WTC11 (cell line): ENCODE measurements around the gene PGM2.

Source experiments
- ELF4 ChIP-seq: sonication (generic); formaldehyde crosslinking; IDR thresholded peaks from 2 replicates; pipeline ENCODE4 v1.8.1; 2022; ENCODE audit warnings: low read depth, mild to moderate bottlenecking, moderate library complexity, missing genetic modification reagents
- ETV6 ChIP-seq: sonication (generic); formaldehyde crosslinking; IDR thresholded peaks from 2 replicates; pipeline ENCODE4 v1.8.1; 2022; ENCODE audit warnings: mild to moderate bottlenecking, missing genetic modification reagents
- SP1 ChIP-seq: sonication (generic); formaldehyde crosslinking; conservative IDR thresholded peaks from 2 replicates; pipeline ENCODE4 v1.8.1; 2022; ENCODE audit warnings: missing genetic modification reagents
- TEAD4 ChIP-seq: sonication (generic); formaldehyde crosslinking; IDR thresholded peaks from 2 replicates; pipeline ENCODE4 v1.8.0; 2022; ENCODE audit warnings: mild to moderate bottlenecking, missing genetic modification reagents
- ZBTB21 ChIP-seq: sonication (generic); formaldehyde crosslinking; IDR thresholded peaks from 2 replicates; pipeline ENCODE4 v1.8.1; 2023; ENCODE audit warnings: mild to moderate bottlenecking, missing genetic modification reagents, borderline replicate concordance
- ZNF219 ChIP-seq: sonication (generic); formaldehyde crosslinking; IDR thresholded peaks from 2 replicates; pipeline ENCODE4 v1.8.0; 2023; ENCODE audit warnings: missing genetic modification reagents, mild to moderate bottlenecking, borderline replicate concordance
- ZNF671 ChIP-seq: fragments of 250-450 bp; sonication (Bioruptor Pico); IDR thresholded peaks from 2 replicates; pipeline ENCODE4 v1.8.0; 2021; ENCODE audit warnings: mild to moderate bottlenecking
- TF ChIP-seq, protein P1 (sequence below): sonication (generic); formaldehyde crosslinking; IDR thresholded peaks from 2 replicates; pipeline ENCODE4 v1.8.1; 2023; ENCODE audit warnings: mild to moderate bottlenecking, moderate library complexity, missing genetic modification reagents
- TF ChIP-seq, protein P2 (sequence below): fragments of 200-600 bp; IDR thresholded peaks from 2 replicates; pipeline ENCODE4 v1.8.0; 2022; ENCODE audit warnings: antibody characterized with exemption
- TF ChIP-seq, protein P3 (sequence below): sonication (generic); formaldehyde crosslinking; IDR thresholded peaks from 2 replicates; pipeline ENCODE4 v1.8.1; 2023; ENCODE audit warnings: mild to moderate bottlenecking, missing genetic modification reagents, moderate library complexity
- TF ChIP-seq, protein P4 (sequence below): sonication (generic); formaldehyde crosslinking; IDR thresholded peaks from 2 replicates; pipeline ENCODE4 v1.8.1; 2022; ENCODE audit warnings: mild to moderate bottlenecking, missing genetic modification reagents, moderate library complexity, borderline replicate concordance
- TF ChIP-seq, protein P5 (sequence below): sonication (generic); formaldehyde crosslinking; IDR thresholded peaks from 2 replicates; pipeline ENCODE4 v1.8.0; 2022; ENCODE audit warnings: mild to moderate bottlenecking, missing genetic modification reagents
- TF ChIP-seq, protein P6 (sequence below): fragments of 250-450 bp; sonication (Bioruptor Pico); IDR thresholded peaks from 2 replicates; pipeline ENCODE4 v1.9.0; 2021; ENCODE audit warnings: mild to moderate bottlenecking, borderline replicate concordance
- TF ChIP-seq, protein P7 (sequence below): sonication (generic); formaldehyde crosslinking; IDR thresholded peaks from 2 replicates; pipeline ENCODE4 v1.8.0; 2023; ENCODE audit warnings: missing genetic modification reagents

DNA sequence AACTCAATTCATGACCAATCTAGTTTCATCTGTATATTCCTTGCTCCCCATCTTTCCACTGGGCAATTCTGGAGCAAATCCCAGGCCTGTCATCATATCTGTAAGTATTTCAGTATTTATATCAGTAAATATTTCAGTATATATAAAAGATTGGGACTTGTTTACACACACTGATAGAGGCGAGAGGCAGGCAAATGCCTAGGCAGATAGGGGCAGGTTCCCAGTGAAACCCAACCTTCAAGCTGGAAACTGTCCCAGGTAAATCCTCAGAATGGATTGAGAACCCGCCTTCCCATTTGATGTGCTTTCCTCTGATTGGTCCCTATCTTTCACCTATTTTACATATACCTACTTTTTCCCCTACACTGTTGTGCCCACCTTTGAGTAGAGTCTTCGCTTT is 40.6 kb downstream of the PGM2 start:
- TF ChIP-seq, protein P1, sequence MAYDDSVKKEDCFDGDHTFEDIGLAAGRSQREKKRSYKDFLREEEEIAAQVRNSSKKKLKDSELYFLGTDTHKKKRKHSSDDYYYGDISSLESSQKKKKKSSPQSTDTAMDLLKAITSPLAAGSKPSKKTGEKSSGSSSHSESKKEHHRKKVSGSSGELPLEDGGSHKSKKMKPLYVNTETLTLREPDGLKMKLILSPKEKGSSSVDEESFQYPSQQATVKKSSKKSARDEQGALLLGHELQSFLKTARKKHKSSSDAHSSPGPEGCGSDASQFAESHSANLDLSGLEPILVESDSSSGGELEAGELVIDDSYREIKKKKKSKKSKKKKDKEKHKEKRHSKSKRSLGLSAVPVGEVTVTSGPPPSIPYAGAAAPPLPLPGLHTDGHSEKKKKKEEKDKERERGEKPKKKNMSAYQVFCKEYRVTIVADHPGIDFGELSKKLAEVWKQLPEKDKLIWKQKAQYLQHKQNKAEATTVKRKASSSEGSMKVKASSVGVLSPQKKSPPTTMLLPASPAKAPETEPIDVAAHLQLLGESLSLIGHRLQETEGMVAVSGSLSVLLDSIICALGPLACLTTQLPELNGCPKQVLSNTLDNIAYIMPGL (CRISPR knock-in tag), result no peak
- TF ChIP-seq ELF4 (CRISPR knock-in tag), result no peak
- TF ChIP-seq, protein P2, sequence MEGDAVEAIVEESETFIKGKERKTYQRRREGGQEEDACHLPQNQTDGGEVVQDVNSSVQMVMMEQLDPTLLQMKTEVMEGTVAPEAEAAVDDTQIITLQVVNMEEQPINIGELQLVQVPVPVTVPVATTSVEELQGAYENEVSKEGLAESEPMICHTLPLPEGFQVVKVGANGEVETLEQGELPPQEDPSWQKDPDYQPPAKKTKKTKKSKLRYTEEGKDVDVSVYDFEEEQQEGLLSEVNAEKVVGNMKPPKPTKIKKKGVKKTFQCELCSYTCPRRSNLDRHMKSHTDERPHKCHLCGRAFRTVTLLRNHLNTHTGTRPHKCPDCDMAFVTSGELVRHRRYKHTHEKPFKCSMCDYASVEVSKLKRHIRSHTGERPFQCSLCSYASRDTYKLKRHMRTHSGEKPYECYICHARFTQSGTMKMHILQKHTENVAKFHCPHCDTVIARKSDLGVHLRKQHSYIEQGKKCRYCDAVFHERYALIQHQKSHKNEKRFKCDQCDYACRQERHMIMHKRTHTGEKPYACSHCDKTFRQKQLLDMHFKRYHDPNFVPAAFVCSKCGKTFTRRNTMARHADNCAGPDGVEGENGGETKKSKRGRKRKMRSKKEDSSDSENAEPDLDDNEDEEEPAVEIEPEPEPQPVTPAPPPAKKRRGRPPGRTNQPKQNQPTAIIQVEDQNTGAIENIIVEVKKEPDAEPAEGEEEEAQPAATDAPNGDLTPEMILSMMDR, result no peak
- TF ChIP-seq, protein P3, sequence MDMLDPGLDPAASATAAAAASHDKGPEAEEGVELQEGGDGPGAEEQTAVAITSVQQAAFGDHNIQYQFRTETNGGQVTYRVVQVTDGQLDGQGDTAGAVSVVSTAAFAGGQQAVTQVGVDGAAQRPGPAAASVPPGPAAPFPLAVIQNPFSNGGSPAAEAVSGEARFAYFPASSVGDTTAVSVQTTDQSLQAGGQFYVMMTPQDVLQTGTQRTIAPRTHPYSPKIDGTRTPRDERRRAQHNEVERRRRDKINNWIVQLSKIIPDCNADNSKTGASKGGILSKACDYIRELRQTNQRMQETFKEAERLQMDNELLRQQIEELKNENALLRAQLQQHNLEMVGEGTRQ (CRISPR knock-in tag), result no peak
- no peak for TF ChIP-seq ZNF219
- TF ChIP-seq SP1 (CRISPR knock-in tag), result no peak
- TF ChIP-seq ETV6 (CRISPR knock-in tag), result no peak
- TF ChIP-seq ZNF671 (CRISPR knock-in tag), result no peak
- TF ChIP-seq, protein P4, sequence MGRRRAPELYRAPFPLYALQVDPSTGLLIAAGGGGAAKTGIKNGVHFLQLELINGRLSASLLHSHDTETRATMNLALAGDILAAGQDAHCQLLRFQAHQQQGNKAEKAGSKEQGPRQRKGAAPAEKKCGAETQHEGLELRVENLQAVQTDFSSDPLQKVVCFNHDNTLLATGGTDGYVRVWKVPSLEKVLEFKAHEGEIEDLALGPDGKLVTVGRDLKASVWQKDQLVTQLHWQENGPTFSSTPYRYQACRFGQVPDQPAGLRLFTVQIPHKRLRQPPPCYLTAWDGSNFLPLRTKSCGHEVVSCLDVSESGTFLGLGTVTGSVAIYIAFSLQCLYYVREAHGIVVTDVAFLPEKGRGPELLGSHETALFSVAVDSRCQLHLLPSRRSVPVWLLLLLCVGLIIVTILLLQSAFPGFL (CRISPR knock-in tag), result no peak
- TF ChIP-seq TEAD4 (CRISPR knock-in tag), result no peak
- TF ChIP-seq, protein P5, sequence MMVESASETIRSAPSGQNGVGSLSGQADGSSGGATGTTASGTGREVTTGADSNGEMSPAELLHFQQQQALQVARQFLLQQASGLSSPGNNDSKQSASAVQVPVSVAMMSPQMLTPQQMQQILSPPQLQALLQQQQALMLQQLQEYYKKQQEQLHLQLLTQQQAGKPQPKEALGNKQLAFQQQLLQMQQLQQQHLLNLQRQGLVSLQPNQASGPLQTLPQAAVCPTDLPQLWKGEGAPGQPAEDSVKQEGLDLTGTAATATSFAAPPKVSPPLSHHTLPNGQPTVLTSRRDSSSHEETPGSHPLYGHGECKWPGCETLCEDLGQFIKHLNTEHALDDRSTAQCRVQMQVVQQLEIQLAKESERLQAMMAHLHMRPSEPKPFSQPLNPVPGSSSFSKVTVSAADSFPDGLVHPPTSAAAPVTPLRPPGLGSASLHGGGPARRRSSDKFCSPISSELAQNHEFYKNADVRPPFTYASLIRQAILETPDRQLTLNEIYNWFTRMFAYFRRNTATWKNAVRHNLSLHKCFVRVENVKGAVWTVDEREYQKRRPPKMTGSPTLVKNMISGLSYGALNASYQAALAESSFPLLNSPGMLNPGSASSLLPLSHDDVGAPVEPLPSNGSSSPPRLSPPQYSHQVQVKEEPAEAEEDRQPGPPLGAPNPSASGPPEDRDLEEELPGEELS (CRISPR knock-in tag), result no peak
- TF ChIP-seq, protein P6, sequence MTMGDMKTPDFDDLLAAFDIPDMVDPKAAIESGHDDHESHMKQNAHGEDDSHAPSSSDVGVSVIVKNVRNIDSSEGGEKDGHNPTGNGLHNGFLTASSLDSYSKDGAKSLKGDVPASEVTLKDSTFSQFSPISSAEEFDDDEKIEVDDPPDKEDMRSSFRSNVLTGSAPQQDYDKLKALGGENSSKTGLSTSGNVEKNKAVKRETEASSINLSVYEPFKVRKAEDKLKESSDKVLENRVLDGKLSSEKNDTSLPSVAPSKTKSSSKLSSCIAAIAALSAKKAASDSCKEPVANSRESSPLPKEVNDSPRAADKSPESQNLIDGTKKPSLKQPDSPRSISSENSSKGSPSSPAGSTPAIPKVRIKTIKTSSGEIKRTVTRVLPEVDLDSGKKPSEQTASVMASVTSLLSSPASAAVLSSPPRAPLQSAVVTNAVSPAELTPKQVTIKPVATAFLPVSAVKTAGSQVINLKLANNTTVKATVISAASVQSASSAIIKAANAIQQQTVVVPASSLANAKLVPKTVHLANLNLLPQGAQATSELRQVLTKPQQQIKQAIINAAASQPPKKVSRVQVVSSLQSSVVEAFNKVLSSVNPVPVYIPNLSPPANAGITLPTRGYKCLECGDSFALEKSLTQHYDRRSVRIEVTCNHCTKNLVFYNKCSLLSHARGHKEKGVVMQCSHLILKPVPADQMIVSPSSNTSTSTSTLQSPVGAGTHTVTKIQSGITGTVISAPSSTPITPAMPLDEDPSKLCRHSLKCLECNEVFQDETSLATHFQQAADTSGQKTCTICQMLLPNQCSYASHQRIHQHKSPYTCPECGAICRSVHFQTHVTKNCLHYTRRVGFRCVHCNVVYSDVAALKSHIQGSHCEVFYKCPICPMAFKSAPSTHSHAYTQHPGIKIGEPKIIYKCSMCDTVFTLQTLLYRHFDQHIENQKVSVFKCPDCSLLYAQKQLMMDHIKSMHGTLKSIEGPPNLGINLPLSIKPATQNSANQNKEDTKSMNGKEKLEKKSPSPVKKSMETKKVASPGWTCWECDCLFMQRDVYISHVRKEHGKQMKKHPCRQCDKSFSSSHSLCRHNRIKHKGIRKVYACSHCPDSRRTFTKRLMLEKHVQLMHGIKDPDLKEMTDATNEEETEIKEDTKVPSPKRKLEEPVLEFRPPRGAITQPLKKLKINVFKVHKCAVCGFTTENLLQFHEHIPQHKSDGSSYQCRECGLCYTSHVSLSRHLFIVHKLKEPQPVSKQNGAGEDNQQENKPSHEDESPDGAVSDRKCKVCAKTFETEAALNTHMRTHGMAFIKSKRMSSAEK (CRISPR knock-in tag), result no peak
- TF ChIP-seq, protein P7, sequence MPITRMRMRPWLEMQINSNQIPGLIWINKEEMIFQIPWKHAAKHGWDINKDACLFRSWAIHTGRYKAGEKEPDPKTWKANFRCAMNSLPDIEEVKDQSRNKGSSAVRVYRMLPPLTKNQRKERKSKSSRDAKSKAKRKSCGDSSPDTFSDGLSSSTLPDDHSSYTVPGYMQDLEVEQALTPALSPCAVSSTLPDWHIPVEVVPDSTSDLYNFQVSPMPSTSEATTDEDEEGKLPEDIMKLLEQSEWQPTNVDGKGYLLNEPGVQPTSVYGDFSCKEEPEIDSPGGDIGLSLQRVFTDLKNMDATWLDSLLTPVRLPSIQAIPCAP (CRISPR knock-in tag), result no peak
- TF ChIP-seq ZBTB21 (CRISPR knock-in tag), result no peak
